NCI-H524 treated with DMSO at 0.1 percent for 48 hours (cell line): Measurements from ENCODE around the gene CCDC12.

Experiments
- DNase-seq: peaks from one replicate; lab custom pipeline; 2025; lab: John Stamatoyannopoulos, UW

The CCDC12 gene

GRCh38 chr3:46955157-46955556, 21.4 kb downstream of the CCDC12 start:
- DNase-seq = no peak

- no peak for DNase-seq
Observed at GRCh38 chr3:46954178-46954577, 22.4 kb downstream of the CCDC12 start.

- no peak for DNase-seq
Observed at GRCh38 chr3:46953234-46954010, 23.1 kb downstream of the CCDC12 start.

GRCh38 chr3:46952813-46953212, 23.7 kb downstream of the CCDC12 start:
- no peak for DNase-seq

GRCh38 chr3:46950650-46951241, 25.8 kb downstream of the CCDC12 start:
- DNase-seq = no peak

GRCh38 chr3:46950177-46950576, 26.4 kb downstream of the CCDC12 start:
- no peak for DNase-seq

GRCh38 chr3:46948830-46949671, 27.5 kb downstream of the CCDC12 start:
- DNase-seq = no peak

GRCh38 chr3:46947981-46948791, 28.4 kb downstream of the CCDC12 start:
- DNase-seq = peak; percentile 64

- DNase-seq = no peak
Observed at GRCh38 chr3:46947546-46947901, 29.0 kb downstream of the CCDC12 start.

- DNase-seq = no peak
Observed at GRCh38 chr3:46946856-46947545, 29.5 kb downstream of the CCDC12 start.

GRCh38 chr3:46946416-46946815, 30.1 kb downstream of the CCDC12 start:
- DNase-seq = no peak

GRCh38 chr3:46944191-46944590, 32.4 kb downstream of the CCDC12 start:
- DNase-seq = no peak

- DNase-seq = no peak
Observed at GRCh38 chr3:46943237-46944187, 33.0 kb downstream of the CCDC12 start.

GRCh38 chr3:46942481-46943236, 33.9 kb downstream of the CCDC12 start:
- no peak for DNase-seq

- no peak for DNase-seq
Observed at GRCh38 chr3:46942076-46942475, 34.5 kb downstream of the CCDC12 start.

- no peak for DNase-seq
Observed at GRCh38 chr3:46939578-46940445, 36.7 kb downstream of the CCDC12 start.

- DNase-seq = no peak
Observed at GRCh38 chr3:46938118-46938517, 38.4 kb downstream of the CCDC12 start.

GRCh38 chr3:46936733-46937250, 39.8 kb downstream of the CCDC12 start:
- no peak for DNase-seq
